Measurements from ENCODE around the gene SET.

The SET gene

DNA sequence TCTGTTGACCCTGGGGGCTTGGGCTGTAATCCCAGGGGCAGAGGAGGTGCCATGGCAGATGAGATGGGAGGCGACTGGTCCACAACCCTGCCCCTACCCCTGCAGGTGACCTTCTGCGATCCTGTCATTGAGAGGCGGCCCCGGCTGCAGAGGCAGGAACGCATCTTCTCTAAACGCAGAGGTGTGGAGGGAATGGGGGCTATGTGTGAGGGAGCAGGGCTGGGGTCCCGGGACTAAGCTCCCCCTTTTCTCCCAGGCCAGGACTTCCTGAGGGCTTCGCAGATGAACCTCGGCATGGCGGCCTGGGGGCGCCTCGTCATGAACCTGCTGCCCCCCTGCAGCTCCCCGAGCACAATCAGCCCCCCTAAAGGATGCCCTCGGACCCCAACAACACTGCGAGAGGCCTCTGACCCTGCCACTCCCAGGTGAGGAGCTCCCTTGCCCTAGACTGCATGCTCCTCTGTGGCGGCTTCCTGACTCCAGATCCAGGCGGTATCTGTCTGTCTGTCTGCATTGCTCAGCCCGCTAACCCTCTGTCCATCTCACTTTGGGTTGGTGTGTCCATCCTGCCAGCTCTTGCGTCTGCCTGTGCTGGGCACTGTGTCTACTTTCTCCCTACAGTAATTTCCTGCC is 25.0 kb downstream of the SET start:
- no peak for DNase-seq

DNA sequence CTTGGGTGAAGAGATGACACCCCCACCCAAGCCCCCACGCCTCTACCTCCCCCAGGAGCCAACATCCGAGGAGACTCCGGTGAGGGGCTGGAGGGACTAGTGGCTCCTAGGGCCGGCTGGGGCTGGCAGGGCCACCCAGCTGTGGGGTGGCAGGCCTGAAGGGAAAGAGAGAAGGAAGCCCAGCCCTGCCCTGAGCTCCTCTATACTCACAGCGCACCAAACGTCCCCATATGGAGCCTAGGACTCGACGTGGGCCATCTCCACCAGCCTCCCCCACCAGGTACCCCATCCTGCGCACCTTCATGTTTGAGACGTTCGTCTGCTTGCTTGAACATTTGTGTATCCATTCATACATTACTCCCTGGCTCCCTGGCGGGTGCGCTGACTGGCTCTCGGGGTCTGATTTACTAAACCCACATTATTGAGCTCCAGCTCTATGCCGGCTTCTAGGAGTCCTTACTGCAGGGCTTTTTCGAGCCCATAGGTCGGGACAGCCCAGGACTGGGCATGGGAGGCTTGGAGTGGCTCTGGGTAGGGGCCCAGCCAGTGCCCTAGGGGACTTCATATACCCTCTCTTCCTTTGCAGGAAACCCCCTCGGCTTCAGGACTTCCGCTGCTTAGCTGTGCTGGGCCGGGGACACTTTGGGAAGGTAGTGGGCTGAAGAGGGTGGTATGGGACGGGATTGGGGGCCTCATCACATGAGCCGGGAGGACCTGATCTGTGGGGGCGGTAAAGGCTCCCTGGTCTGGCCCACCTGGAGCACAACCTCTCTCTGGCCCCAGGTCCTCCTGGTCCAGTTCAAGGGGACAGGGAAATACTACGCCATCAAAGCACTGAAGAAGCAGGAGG is 25.8 kb downstream of the SET start:
- no peak for DNase-seq

DNA sequence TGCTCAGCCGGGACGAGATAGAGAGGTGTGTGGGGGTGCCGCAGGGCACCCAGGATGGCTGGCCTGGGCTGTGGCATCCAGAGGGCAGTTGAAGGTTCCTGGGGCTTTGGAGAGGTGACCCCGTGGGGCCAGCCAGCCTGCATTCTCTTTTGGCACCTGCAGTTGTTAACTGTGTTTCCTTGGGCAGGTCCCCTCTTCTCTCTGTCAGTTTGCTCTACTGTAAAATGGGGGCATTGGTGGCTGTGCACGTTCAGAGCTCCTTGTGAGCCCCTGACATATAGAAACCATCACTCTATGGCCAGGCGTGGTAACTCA is 26.4 kb downstream of the SET start:
- no peak for DNase-seq

DNA sequence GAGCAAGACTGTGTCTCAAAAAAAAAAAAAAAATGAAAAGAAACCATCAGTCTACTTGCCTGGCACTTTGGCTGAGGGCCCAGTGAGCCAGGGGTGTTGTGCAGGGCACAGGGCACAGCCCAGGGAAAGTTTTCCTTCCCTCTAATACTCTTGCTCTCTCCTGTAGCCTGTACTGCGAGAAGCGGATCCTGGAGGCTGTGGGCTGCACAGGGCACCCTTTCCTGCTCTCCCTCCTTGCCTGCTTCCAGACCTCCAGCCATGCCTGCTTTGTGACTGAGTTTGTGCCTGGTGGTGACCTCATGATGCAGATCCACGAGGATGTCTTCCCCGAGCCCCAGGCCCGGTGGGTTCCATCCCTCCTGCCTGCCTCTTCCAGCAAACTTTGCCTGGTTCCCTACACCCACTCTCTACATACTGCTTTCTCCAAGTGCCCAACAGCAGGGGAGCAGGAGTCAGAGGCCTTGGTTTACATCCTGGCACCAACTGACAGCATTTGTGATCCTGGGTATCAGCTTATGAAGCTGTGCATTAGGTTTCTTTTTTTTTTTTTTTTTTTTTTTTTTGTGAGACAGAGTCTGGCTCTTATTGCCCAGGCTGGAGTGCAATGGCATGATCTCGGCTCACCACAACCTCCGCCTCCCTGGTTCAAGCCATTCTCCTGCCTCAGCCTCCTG is 27.7 kb downstream of the SET start:
- DNase-seq: no peak

- no peak for DNase-seq
Measured at GRCh38 chr9:128718047-128718446, 29.0 kb downstream of the SET start.

- DNase-seq: no peak
Measured at GRCh38 chr9:128718475-128718874, 29.5 kb downstream of the SET start.

DNA sequence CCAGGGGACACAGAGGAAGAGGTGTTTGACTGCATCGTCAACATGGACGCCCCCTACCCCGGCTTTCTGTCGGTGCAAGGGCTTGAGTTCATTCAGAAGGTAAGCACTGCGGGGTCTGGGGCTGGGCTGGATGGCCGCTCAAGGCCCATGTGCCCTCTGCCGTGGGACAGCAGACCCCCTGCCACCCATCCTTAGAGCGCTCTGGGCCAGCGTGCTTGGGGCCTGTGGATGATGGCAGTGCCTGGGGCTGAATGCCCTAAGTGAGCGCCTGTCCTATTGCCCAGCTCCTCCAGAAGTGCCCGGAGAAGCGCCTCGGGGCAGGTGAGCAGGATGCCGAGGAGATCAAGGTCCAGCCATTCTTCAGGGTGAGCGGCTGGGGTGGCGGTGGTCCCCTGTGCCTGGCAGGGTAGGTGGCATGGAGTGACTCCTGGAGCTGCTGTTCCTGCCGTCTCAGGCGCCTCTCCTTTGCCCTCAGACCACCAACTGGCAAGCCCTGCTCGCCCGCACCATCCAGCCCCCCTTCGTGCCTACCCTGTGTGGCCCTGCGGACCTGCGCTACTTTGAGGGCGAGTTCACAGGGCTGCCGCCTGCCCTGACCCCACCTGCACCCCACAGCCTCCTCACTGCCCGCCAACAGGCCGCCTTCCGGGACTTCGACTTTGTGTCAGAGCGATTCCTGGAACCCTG is 31.0 kb downstream of the SET start:
- no peak for DNase-seq

DNA sequence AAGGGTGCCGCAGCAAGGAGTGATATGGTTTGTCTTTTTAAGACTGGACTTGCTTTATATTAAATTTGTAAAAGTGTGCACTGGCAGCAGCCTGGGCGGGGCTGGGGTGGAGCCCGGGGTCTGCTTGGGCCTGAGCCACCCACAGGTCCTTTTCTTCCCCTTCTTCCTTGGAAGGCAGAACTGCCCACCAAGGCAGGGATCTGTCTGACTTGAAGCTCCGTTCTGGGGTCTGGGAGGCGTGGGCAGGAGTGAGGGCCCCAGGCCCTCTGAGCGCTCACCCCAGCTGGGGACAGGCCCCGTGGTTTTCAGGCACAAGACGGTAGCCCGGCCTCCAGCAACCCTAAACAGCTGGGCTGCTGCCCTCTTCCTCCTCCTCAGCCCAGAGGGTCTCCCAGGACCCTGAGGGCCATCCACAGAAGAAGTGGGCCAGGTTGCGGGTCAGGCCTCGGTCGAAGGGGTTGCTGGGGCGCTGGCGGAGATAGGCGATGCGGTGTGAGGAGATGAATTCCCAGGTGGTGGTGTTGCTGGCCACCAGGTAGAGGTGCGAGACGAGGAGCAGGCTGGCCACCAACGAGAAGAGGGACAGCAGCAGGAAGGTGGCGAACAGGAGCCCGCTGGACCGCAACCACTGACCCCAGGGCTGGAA is 31.9 kb downstream of the SET start:
- no peak for DNase-seq

GRCh38 chr9:128721487-128722010 is 32.5 kb downstream of the SET start:
- DNase-seq: no peak

DNA sequence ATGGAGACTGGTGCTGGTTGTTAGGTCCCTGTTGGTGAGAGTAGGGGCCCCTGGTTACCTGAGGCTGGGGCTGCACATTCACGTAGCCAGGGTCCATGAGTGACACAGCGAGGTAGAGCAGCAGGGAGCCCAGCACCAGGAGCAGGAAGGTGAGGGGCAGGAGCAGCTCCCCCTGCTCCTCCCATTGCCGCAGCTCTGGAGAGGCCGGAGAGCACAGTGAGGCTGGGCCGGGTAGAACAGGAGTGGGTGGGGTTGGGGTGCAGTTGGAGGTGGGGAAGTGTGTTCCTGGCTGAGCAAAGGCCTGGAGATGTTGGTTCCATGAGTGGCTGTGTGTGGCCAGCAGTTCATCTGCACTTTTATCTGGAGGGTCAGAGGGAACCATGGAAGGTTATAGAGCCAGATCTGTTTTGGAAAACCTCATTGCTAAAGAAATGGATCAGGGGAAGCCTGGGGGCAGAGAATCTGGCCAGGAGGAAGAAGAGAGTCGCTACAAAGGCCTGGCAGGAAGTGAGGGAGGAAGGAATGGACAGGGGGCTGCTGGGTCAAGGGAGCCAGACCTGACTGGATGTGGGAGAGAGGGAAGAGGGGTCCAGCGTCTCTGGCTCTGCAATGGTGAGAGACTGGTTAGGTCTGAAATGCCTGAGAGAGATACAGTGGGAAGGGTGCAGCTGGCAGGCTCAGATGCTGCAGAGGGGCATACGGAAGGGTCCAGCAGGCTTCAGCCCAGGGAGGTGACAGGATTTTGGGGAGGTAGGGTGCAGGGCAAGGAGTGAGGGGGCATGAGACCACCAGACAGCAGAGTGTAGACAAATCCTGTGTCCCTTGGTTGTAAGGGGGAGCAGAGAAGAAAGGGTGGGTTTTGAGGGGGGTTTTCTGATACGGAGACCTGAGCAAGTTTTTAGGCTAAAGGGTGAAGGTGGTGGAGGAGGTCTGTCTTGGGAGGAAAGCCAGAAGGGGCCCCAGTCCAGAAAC is 33.6 kb downstream of the SET start:
- no peak for DNase-seq

GRCh38 chr9:128723352-128723865 is 34.4 kb downstream of the SET start:
- DNase-seq: no peak

DNA sequence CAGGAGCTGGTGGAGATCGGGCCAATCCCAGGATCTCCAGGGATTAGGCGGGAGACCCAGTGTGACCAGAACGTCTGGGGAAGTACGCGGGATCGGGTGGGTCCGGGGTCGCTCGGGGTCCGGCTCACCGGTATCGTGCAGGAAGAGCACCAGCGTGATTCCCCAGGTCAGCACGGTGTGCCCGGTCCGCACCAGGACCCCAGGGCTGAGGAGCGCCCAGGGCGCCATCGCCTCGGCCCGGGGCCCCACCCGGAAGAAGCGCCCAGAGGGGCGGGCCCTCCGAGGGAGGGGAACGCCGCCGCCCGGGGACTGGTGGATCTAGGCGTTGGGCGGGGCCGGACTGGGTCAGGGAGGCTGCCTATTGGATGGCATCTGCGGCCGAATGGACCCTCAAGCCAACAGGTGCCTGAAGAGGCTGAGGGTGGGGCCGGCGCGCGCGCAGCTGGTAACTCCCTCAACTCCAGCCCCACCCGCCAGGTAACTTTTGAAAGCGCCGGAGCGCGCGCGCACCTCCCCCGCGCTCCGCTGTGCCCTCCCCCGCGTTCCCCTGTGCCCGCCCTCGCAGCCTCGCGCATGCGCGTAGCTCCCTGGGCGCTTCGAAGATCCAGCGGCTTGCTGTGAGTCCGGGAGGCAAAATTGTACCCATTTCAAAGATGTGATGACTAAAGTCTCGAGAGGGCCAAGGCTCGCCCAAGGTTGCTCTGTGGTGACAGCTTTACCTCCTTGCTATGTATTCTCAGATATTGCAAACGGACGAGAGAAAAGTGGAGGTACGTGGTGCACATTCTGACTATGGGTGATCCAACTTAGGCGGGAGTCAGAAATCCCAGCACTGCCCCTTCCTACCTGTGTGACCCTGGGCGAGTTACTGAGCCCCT is 35.1 kb downstream of the SET start, which contains the start of gene ZDHHC12:
Gene ZDHHC12 (minus strand): TSS at position 262 of the 878 bp plus-strand sequence. CDS start 34 bp downstream, at position 228.
- peak; percentile 98 for DNase-seq

DNA sequence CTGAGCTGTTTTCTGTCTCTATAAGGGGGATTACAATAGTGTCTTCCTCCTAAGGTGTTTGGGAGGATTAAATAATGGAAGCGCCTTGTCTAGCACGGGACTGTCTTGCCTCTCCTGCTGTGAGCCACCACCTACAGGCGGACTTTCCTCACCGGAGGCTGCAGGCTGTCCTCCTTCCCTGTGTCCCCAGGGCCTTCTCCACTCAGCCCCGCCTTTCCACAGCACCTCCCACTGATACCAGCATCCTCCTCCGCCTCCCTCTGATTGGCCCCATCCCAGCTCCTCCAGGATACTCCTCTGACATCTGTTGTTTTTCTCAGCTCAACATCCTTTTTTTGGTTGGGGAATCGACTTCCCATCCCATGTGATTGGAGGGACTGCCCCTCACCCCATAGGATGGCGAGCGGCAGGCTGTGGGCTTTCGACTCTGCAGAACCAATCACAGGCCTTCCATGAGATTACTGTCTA is 35.8 kb downstream of the SET start:
- peak; percentile 39 for DNase-seq

- DNase-seq: no peak
Measured at GRCh38 chr9:128727640-128728248, 38.7 kb downstream of the SET start.

DNA sequence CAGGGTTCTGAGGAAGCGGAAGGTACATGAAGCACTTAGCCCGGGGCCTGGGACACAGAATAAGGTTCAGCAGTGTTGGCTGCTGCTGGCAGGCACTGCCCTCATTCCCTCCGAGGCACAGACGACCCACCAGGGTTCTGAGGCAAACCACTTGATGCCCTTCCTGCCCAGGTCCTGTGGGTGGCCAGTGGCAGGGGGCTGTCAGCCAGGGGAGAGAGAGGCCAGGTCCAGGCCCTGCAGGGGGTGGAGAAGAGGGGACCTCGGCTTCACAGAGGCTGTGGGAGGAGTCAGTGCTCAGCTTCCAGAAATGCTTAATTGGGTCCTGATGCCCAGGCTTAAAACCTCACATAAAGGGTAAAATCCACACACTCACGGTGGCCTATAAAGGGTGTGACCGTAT is 39.3 kb downstream of the SET start:
- DNase-seq: no peak

GRCh38 chr9:128729302-128729701 is 40.3 kb downstream of the SET start:
- DNase-seq: no peak

DNA sequence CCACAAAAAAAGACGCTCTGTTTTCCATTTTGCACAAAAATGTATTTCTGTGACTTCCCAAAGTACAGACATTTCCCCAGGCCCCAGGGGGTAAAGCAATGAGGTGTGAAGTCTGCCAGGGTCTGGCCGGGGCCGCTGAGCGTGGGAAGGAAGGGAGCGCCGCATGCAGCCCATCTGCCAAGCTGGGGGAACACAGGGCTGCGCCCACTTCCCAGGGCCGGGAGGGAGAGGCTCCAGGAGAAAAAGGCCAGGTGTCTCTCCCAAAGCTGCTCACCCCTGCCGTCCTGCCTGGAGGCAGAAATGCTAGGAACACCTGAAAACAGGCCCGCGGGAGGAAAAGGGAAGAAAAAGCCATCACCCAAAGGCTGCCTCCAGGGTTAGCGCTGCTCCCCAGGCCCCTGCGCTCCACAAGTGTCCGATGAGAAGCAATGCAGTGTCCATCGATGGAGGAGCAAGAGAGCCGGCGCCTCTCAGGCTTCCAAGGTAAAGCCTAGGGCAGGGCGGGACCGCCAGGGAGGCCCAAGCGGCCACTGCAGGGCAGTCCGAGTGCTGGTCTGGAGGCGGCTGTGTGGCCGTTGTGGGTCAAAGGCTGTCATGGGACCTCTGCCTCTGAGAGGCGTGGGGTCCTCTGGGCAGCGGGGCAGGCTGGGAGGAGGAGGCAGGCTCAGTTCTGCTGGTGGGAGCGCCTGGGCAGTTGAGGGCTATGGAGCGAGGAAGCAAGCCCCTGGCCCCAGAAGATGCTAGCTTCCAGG is 40.9 kb downstream of the SET start:
- no peak for DNase-seq

GRCh38 chr9:128731093-128731492 is 42.1 kb downstream of the SET start:
- no peak for DNase-seq

GRCh38 chr9:128731691-128732090 is 42.7 kb downstream of the SET start:
- DNase-seq: no peak
